GM18519 (cell line): ENCODE data around the gene ANKS6.

Source experiments
- ATAC-seq: cut with Tn5 transposase; IDR thresholded peaks from one replicate; pipeline ENCODE4 v1.9.1; 2021; ENCODE audit warnings: mild to moderate bottlenecking, moderate library complexity; ENCODE audit not compliant: unreplicated experiment, low FRiP score

Gene ANKS6

DNA sequence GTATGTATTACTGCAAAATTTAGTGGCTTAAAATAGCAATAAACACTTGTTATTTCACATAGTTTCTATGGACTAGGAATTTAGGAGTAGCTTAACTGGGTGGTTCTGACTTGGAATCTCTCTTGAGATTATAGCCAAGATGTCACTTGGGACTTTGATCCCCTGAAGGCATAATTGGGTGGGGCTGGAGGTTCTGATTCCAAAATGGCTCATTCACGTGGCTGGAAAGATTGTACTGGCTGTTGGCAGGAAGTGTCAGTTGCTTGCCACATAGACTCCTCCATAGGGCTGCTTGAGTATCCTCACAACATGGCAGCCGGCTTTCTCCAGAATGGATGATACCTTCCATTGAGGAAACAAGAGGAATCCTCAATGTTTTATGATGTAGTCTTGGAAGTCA lies 22.4 kb upstream of the ANKS6 start:
- no peak for ATAC-seq

DNA sequence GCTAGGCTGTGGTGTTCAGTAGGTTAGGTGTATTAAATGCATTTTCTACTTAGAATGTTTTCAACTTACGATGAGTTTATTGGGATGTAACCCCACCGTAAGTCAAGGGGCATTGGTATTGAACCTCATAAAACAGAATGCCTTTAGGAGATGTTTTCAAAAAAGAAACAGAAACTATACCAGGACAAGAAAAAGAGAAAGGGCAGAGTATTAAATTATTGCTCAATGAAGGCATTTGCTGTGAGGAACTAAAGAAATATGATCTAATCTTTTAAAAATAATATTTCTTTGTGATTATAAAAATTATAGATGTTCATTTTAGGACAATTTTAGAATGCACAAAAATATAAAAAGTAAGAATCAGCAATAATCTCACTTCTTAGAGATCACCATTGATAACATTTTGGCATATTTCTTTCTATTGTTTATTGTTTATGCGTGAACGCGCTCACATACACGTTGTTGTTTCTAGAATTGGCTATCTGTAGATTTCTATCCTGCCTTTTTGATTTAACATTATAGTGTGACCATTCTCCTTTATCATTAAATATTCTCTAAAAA lies 19.1 kb upstream of the ANKS6 start:
- ATAC-seq, result no peak

DNA sequence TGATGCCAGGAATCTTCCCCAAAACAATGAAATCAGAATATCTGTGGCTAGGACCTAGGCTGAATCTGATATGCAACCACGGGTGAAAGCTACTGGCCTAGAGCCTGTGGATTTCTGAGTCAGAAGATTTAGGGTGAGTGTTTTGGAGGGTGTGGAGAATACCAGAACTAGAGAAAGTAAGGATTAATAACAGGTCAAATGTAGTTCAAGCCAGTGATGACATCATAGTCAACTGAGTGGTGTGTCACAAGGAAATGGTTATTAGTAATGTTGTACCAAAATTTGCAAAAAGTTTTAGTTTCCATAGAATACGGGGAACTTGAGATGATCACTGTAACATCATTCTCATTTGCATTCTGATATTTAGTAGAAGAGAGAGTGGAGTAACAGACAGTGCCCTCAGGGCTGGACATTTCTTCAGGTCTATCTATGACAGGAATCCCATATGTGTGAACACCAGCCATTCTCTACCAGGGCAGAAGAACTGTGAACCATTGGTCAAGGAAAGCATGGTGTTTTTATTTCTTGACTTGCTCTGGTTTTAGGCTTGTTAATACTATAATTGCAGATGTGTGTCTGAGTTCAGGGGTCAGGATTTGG lies 14.8 kb upstream of the ANKS6 start:
- ATAC-seq, result no peak

DNA sequence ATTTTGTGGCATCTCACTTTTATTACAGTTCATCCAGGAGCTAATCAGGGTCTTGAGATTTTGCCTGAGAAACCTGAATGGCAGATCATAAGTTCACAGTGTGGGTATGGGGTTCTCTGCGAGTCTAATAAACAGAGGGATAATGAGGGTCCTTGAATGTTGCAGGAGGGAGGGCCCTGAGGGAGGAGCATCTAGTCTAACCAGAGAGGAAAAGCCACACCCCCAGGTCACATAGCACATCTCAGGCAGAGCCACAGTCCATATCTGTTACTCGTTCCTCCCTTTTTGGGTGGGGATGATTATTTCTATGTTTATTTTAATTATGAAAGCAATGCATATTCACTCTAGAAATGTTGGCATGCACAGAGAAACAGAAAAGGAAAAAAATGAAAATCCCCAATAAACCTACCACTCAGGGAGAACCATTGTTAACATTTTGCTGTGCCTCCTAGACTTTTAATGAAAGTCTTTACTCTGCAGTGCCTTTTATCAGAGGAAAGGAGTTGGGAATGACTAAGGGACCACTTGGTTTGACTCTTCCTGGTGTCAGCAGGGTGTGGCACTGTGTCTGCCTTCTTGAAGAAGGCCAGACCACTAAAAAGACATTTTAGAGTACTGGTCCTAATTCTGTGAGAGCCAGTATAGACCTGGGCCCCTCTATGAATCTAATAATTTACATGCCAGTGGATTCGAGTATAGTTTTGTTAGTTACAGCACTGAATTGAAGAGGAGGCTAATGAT lies 13.9 kb upstream of the ANKS6 start:
- no peak for ATAC-seq

DNA sequence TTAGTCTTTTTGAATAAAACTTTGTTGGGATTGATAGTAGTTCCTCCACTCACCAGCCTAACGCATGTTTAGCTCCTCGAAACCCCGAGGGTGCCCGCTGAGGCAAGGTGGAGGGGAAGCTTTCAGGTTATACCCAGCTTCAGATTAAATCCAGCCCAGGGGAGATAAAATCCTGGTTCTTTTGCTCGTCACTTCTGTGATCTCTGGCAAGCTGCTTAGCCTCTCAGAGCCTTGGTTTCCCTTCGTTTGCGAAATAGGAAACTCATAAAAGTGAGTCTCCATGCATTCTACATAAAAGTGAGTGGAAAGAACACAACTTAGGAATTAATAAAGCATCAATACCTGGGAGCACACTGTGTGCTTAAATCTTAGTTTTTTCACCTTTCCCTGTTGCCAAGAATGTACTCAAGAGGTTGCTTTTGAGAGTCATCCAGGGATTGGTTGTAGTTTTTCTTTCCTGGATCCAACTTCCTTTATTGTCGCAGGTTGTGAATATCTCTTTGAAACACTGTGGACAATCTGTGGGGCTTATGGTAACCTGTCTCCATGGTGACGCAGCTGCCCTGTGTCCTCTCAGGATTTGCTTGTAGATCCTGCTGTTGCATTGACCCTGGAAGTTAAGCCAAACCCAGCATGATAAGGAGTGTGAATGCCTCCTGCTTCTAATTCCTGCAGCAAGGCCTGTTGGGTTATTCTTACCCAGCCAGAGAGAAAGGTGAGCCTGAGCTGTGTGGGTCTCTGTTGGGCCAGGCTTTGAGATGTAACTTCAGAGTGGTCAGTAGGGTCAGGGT lies 13.2 kb upstream of the ANKS6 start:
- no peak for ATAC-seq

DNA sequence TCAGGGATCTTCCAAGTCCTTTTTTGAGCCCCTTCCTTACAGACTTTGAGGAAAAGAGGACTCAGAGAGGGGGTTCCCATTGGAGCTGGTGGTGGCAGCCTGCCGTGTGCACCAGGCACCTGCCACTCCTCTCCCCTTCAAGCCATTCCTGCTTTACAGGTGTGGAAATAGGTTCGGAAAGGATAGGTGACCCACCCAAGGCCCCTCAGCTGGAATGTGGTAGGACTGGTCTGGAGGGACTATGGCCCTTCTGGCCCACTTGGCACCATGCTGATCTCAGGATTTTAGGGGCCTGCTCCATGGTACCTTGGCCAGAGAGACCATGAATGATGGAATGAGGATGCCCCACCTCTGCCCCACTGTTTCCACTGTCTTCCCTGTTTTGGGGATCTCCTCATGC lies 12.5 kb upstream of the ANKS6 start:
- ATAC-seq, result no peak

DNA sequence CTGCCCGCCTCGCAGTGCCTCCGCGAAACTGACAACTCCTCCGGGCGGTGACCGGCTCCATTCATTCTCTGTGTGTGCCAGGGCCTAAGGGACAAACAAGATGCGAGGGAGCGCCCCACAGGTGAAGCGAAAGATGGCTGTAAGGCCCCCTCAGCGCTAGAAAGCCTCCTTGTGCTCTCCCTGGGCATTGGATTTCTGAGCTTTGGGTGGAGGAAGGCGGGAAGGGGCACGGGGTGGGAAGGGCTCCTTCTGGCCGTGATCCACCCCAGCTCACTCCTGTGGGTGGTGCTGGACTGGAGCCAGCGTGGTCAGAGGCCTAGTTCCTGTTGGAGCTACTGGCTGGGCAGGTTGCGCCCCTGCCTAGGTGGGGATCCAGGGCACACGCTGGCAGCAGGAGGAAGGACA lies 12.1 kb upstream of the ANKS6 start:
- no peak for ATAC-seq

DNA sequence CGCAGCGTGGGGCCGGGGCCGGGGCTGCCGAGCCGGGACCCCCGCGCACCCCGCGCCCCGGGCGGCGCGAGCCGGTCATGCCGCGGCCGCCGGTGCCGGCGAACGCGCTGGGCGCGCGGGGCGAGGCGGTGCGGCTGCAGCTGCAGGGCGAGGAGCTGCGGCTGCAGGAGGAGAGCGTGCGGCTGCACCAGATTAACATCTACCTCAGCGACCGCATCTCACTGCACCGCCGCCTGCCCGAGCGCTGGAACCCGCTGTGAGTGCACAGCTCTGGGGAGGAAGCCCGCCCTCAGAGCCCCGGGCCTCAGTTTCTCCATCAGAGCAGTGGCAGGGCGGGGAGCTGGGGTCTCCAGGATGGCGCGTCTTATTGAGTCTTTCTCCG lies 11.4 kb upstream of the ANKS6 start:
- ATAC-seq, result no peak

DNA sequence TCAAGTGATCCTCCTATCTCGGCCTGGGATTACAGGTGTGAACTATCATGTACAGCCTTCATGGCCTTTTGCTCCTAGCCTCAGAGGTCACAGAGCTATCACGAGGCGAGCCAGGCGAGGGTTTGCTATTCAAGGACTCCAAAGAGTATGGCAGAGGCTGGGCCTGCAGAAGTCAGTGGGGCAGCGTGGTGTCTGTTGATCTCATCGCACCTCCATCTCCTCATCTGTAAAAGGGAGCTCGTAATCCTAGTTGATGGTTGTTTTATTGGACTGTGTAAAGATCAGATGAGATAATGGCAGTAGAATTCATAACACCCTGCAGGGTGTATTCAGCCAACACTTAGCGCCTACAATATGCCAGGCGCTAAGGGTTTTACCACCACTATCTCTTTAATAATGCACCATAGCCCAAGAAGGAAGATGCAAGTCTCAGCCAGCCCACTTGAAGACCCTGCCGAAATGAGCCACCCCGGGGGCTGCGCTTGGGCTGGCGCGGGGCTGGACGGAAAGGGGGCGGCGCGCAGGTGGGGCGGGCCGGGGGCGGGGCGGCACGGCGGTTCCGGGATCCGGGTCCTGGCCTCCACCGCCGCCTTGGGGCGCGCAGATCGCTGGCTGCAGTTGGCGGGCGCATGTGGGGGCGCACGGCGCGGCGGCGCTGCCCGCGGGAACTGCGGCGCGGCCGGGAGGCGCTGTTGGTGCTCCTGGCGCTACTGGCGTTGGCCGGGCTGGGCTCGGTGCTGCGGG lies 10.9 kb upstream of the ANKS6 start, which contains the start of gene GALNT12:
GALNT12 (plus strand) TSS at position 601 of the 744 bp plus-strand sequence; CDS start at position 630, 29 bp downstream.
- ATAC-seq, result no peak

DNA sequence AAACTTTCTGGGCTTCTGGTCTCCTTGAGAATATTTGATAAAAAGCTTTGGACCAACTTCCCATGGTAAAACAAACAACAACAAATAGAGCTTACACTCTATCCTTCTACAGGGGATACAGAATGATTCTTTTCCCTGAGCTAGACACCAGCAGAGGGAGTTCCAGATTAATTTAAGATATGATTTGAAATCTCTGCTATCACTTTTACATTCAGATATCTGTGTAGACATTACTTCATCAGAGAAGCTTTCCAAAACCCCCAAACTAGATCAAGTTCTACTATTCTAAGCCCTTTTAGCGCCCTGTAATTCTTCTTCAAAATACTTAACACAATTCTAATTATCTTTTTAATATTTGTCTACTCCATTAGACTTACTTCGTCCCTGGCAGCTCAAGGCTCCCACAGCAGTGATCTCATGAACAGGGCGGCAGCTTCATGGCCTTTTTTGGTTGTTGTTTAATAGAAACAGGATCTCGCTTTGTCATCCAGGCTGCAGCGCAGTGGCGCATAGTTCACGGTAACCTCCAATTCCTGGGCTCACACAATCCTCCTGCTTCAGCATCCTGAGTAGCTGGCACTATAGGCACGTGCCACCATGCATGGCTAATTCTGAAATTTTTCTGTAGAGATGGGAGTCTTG lies 10.2 kb upstream of the ANKS6 start:
- ATAC-seq, result no peak

DNA sequence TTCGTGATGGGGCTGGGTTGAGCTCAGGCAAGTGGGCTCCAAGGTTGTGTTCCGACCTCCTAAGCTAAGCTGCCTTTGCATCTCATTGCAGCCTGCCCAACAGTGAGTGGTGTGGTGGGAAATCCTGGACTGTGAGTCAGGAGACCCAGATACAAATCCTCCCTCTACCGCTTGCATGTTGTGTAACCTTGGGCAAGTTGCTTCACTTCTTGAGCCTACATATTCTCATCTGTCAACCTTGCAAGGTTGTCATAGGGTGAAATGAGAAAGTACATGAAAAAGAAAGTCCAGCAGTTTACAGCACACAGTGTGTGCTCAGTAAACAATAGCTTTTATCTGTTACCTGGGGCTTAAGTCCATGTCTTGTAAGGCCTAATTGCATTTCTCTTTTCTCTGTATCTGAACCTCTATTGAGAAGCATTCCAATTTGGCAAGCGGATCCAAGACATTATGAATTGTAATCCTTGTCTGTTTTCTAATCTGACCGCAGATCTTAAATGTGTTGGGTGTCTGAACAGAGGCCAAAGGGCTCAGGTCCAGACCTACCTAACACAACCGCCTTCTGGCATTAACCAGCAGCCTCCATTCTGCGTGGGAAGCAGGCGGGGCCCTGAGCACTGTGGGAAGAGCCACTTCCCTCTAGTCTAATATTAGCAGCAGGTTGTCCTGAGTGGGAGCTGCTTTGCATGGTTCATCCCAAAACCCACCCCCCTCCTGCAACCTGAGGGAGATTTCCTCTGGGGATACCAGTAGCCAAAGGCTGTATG lies 9.3 kb upstream of the ANKS6 start:
- ATAC-seq, result no peak

DNA sequence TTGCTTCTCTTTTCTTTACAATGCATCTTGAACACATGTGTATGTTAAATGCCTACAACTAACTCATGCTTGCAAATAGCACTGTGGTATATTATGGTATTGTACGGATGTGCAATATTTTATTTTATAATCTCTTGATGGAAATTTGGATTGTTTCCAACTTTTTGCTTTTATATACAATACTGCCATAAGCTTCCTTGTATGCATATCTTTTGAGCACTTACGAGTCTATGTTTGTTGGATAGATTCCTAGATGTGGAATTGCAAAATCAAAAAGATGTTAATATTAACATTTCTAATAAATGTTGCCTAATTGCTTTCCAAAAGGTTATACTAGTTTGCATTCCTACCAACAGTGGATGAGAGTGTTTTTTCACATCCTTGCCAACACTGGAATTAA lies 7.7 kb upstream of the ANKS6 start:
- ATAC-seq, result no peak

DNA sequence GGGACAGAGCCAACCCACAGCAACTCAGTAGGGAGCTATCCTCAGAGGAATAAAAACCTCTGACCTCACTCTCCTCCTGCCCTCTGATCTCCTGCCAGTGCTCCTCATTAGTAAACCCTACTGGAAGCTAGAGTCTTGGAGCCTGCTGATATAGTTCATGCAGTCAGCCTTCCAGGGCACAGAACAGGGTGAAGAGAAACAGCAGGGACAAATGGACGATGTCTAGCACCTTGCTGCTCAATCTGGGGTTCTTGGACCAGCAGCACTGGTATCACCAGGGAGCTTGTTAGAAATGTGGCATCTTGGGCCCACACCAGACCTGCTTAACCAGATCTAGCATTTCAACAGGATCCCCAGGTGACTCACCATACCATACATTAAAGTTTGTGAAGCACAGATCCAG lies 5.6 kb upstream of the ANKS6 start:
- no peak for ATAC-seq

DNA sequence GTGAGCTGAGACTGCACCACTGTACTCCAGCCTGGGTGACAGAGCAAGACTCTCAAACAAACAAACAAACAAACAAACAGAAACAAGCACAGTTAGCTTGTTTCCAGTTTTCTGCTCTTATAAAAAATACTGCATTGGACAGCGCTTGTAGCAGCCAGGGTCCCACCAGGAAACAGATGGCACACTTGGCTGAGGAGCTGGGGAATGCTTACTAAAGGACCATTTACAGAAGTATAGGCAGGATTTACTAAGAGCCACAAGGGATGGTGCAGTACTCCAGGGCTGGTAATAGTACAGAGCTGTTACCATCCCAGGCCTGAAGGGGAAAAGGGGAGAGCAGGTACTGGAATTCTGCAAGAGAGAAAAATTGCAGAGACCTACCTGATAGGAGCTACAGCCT lies 5.2 kb upstream of the ANKS6 start:
- ATAC-seq, result no peak

DNA sequence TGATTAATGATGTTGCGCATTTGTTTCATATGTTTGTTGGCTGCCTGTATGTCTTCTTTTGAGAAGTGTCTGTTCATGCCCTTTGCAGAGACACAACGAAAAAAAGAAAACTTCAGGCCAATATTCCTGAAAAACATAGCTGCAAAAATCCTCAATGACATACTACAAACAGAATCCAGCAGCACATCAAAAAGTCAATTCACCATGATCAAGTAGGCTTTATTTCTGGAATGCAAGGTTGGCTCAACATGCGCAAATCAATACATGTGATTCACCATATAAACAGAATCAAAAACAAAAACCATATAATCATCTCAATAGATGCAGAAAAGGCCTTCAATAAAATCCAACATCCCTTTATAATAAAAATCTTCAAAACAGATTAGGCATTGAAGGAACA lies 1.9 kb upstream of the ANKS6 start:
- ATAC-seq, result no peak

DNA sequence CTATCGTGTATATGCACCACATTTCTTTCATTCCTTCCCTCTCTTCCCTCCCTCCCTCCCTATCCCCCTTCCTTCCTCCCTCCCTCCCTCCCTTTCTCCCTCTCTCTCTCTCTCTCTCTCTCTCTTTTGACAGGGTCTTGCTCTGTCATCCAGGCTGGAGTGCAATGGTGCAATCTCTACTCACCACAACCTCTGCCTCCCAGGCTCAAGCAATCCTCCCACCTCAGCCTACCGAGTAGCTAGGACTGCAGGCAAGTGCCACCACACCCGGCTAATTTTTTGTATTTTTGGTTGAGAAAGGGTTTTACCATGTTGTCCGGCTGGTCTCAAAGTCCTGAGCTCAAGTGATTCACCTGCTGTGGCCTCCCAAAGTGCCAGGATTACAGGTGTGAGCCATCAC lies 1.1 kb upstream of the ANKS6 start:
- ATAC-seq, result no peak

DNA sequence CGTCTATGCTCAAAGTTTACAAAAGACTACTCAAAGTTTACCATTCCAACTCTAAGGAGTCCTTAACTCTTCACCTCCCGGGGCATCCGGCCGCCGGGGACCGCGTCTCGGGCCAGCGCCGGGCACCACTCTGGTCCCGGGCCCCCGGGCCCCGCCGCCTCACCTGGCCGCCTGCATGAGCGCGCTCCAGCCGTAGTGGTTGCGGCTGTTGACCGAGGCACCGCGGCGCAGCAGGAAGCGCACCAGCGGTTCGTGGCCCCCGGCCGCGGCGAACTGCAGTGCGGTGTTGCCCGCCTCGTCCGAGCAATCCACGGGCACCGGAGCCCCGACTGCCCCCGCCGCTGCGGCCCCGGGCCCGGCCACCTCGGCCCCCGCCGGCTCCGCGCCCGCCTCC lies 388 bp downstream of the ANKS6 start:
- peak; percentile 24 for ATAC-seq

DNA sequence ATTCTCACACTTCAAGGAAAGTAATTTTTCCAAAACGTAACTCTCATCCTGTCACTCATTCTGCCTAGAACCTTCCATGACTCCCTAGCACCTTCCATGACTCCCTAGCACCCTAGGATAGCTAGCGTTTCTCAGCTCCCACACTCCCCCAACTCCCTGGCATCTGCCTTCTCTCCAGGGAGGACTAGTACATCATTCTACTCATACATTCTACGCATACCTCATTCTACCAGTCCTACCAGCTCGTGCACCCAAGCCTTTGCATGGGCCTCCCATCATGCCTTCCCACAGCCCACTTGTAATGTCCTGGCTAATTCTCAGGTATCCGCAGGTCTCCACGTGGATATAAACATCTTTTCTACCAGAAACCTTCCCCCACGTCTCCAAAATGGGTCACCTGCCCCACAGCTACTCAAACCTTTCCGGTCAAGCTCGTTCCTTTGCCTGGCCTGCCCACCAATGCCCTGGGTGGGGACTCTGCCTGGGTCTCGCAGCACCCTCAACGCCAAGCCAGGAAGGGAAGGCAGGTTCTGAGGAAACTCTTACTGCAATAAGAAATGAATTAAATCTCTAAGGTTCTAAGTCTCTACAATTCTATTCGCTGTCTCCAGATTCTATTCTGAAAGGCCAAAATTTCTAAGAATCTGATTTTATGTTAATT lies 930 bp downstream of the ANKS6 start:
- ATAC-seq, result no peak

DNA sequence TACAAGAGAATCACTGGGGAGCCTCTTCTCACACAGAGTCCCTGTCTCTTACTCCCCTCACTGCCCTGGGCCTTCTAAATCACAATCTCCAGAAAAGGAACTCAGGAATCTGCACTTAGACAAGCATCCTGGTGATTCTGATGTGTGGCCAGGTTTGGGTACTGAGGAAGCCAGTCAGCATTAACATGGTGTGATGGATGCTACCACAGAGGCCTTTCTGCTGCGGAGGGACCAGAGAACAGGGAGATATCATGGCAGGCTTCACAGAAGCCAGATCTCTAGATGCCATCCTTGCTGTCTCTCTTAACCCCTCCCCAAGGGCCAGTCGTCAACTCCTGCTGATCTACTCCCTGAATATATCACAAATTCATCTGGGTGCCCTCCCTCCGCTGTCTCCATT lies 1.6 kb downstream of the ANKS6 start:
- ATAC-seq, result no peak
